MCF 10A (cell line): ENCODE measurements around the gene TIAM1. TPM values are rescaled to one million over a fixed set of nuclear protein-coding genes. Genes with fewer than 3 reads are reported as not detected.

Experiments
- BruUV-seq: library from RNA; stranded (reverse); fragments of 400-500 nt; replicated peaks from 2 replicates; lab custom pipeline; 2021; lab: Mats Ljungman, UMichigan
- CTCF ChIA-PET: fragments of 300-600 bp; sonication (Branson Sonifier 250); formaldehyde crosslinking; extraction: SDS; loops from one replicate; lab custom pipeline; 2021; ENCODE audit warnings: antibody characterized with exemption, inconsistent platforms; lab: Yijun Ruan, JAX
- POLR2A ChIA-PET: fragments of 300-600, 350-650 bp; sonication (Branson Sonifier 250); formaldehyde crosslinking; extraction: SDS; loops from one replicate; lab custom pipeline; 2020; ENCODE audit warnings: antibody characterized with exemption, inconsistent platforms; lab: Yijun Ruan, JAX
- DNase-seq: peaks from one replicate; pipeline ENCODE4 v3.0.0-alpha.2; 2018; ENCODE audit not compliant: unreplicated experiment
- H3K27ac Mint-ChIP-seq: one replicate; pipeline ENCODE4 v1.8.0; 2022; ENCODE audit warnings: mild to moderate bottlenecking, low read depth, mixed read lengths; ENCODE audit not compliant: unreplicated experiment
- H3K27me3 Mint-ChIP-seq: one replicate; pipeline ENCODE4 v1.8.0; 2022; ENCODE audit warnings: mixed read lengths; ENCODE audit not compliant: insufficient read depth, unreplicated experiment
- H3K36me3 Mint-ChIP-seq: one replicate; pipeline ENCODE4 v1.8.0; 2022; ENCODE audit warnings: mild to moderate bottlenecking, moderate library complexity, mixed read lengths; ENCODE audit not compliant: insufficient read depth, unreplicated experiment
- H3K4me1 Mint-ChIP-seq: one replicate; pipeline ENCODE4 v1.8.0; 2022; ENCODE audit warnings: mixed read lengths; ENCODE audit not compliant: insufficient read depth, unreplicated experiment
- H3K4me3 Mint-ChIP-seq: one replicate; pipeline ENCODE4 v1.8.0; 2022; ENCODE audit warnings: mild to moderate bottlenecking, moderate library complexity, mixed read lengths; ENCODE audit not compliant: unreplicated experiment
- H3K9me3 Mint-ChIP-seq: one replicate; pipeline ENCODE4 v1.8.0; 2022; ENCODE audit warnings: mixed read lengths; ENCODE audit not compliant: unreplicated experiment
- CTCF ChIP-seq: fragments of 200-600 bp; IDR thresholded peaks from one replicate; pipeline ENCODE4 v1.8.0; 2022; ENCODE audit warnings: antibody characterized with exemption, mild to moderate bottlenecking; ENCODE audit not compliant: unreplicated experiment
- intact Hi-C: fragments of 100-400 bp; cut with micrococcal nuclease; formaldehyde crosslinking; loops from 2 replicates; pipeline ENCODE4 v1.14.1; 2022
- total RNA-seq: library from RNA; stranded (reverse); gene quantifications from 2 replicates; pipeline ENCODE4 v1.2.3, GENCODE V29; 2022

The TIAM1 gene
- total RNA-seq, 1 experiment from 2014 or later, result 9.8 TPM

GRCh38 chr21:31278511-31279130, 65.4 kb downstream of the TIAM1 start:
- peaks cover 18% of the 10 kb centered on the region for H3K4me1 Mint-ChIP-seq
- ChIA-PET POLR2A (no interaction called here), CTCF (interaction anchor here (0.7 to 1.0 kb wide), 2 partner anchors 302 to 428 kb away, joined by 4 to 5 read pairs; no protein-coding TSS in a partner anchor)
- H3K4me3 Mint-ChIP-seq, result no peak overlapping the region
- H3K9me3 Mint-ChIP-seq, result peaks cover 7% of the 10 kb centered on the region
- no peaks in the 10 kb centered on the region for H3K27me3 Mint-ChIP-seq
- H3K27ac Mint-ChIP-seq, result no peak overlapping the region
- no TSS peak for BruUV-seq
- no peak for DNase-seq
- TF ChIP-seq CTCF, result no peak
- intact Hi-C loops, result no loop called here
- H3K36me3 Mint-ChIP-seq, result no peaks in the 10 kb centered on the region

- no TSS peak for BruUV-seq
- Mint-ChIP-seq H3K27ac (no peak overlapping the region), H3K9me3 (peaks cover 4% of the 10 kb centered on the region), H3K36me3 (no peaks in the 10 kb centered on the region), H3K4me1 (peaks cover 12% of the 10 kb centered on the region), H3K4me3 (no peak overlapping the region), H3K27me3 (no peaks in the 10 kb centered on the region)
- TF ChIP-seq CTCF, result no peak
- ChIA-PET POLR2A (no interaction called here), CTCF (no interaction called here)
- no peak for DNase-seq
- intact Hi-C loops, result no loop called here
Measured at GRCh38 chr21:31276663-31277062, 67.4 kb downstream of the TIAM1 start.

- POLR2A ChIA-PET, result no interaction called here
- Mint-ChIP-seq H3K27me3 (no peaks in the 10 kb centered on the region), H3K36me3 (no peaks in the 10 kb centered on the region), H3K4me1 (peaks cover 8% of the 10 kb centered on the region), H3K9me3 (no peaks in the 10 kb centered on the region), H3K27ac (no peak overlapping the region), H3K4me3 (no peak overlapping the region)
- no peak for TF ChIP-seq CTCF
- BruUV-seq, result no TSS peak
- intact Hi-C loops, result no loop called here
- no peak for DNase-seq
- CTCF ChIA-PET, result no interaction called here
Measured at GRCh38 chr21:31275901-31276300, 68.2 kb downstream of the TIAM1 start.

- POLR2A ChIA-PET, result interaction anchor here (0.9 to 1.2 kb wide), 2 partner anchors 9 to 26 kb away, joined by 3 to 6 read pairs; no protein-coding TSS in a partner anchor
- H3K27me3 Mint-ChIP-seq, result no peaks in the 10 kb centered on the region
- no peak overlapping the region for H3K4me3 Mint-ChIP-seq
- no peak overlapping the region for H3K27ac Mint-ChIP-seq
- no peaks in the 10 kb centered on the region for H3K9me3 Mint-ChIP-seq
- intact Hi-C loops, result loop anchor here (5.0 kb wide), 1 partner anchor 56 kb away; no protein-coding TSS in a partner anchor
- CTCF ChIA-PET, result interaction anchor here (0.7 to 1.1 kb wide), 2 partner anchors 9 to 62 kb away, joined by 3 to 4 read pairs; no protein-coding TSS in a partner anchor
- TF ChIP-seq CTCF, result no peak
- H3K36me3 Mint-ChIP-seq, result no peaks in the 10 kb centered on the region
- no TSS peak for BruUV-seq
- DNase-seq, result no peak
- peaks cover 8% of the 10 kb centered on the region for H3K4me1 Mint-ChIP-seq
Measured at GRCh38 chr21:31273278-31273677, 70.8 kb downstream of the TIAM1 start.
